ENCODE measurements around the gene FAM124A.

The FAM124A gene

GRCh38 chr13:51232328-51232727 lies 10.1 kb downstream of the FAM124A start:
- no peak for TF ChIP-seq CTCF (IDR thresholded peaks at IDR 0.05; ENCODE audit: low read depth, low read length, missing control alignments)
- H3K27me3 ChIP-seq (replicated peaks) = peaks cover 2% of the 10 kb centered on the region
- no peaks in the 10 kb centered on the region for H3K36me3 ChIP-seq (replicated peaks)
- in situ Hi-C loops (cut with HindIII; ENCODE audit: low pct_ligation_motif_present, low sequenced_read_pairs) = no loop called here
- no peak overlapping the region for H3K4me3 ChIP-seq (ENCODE audit: low read depth, low read length)
- no peak for DNase-seq
- no peak overlapping the region for H3K27ac ChIP-seq

GRCh38 chr13:51233117-51233826 lies 11.1 kb downstream of the FAM124A start:
- H3K4me3 ChIP-seq (ENCODE audit: low read depth, low read length) = no peak overlapping the region
- H3K27me3 ChIP-seq (replicated peaks) = peaks cover 2% of the 10 kb centered on the region
- no peak for DNase-seq
- no peaks in the 10 kb centered on the region for H3K36me3 ChIP-seq (replicated peaks)
- no peak for TF ChIP-seq CTCF (IDR thresholded peaks at IDR 0.05; ENCODE audit: low read depth, low read length, missing control alignments)
- in situ Hi-C loops (cut with HindIII; ENCODE audit: low pct_ligation_motif_present, low sequenced_read_pairs) = no loop called here
- no peak overlapping the region for H3K27ac ChIP-seq

- in situ Hi-C loops (cut with HindIII; ENCODE audit: low pct_ligation_motif_present, low sequenced_read_pairs) = no loop called here
- Histone ChIP-seq H3K27ac (no peak overlapping the region), H3K4me3 (ENCODE audit: low read depth, low read length) (no peak overlapping the region), H3K27me3 (replicated peaks) (no peaks in the 10 kb centered on the region), H3K36me3 (replicated peaks) (no peaks in the 10 kb centered on the region)
- no peak for DNase-seq
- no peak for TF ChIP-seq CTCF (IDR thresholded peaks at IDR 0.05; ENCODE audit: low read depth, low read length, missing control alignments)
These were observed 12.5 kb downstream of the FAM124A start for GRCh38 chr13:51234676-51235075.

- Histone ChIP-seq H3K4me3 (ENCODE audit: low read depth, low read length) (no peak overlapping the region), H3K36me3 (replicated peaks) (no peaks in the 10 kb centered on the region), H3K27me3 (replicated peaks) (no peaks in the 10 kb centered on the region), H3K27ac (no peak overlapping the region)
- DNase-seq = no peak
- no peak for TF ChIP-seq CTCF (IDR thresholded peaks at IDR 0.05; ENCODE audit: low read depth, low read length, missing control alignments)
- in situ Hi-C loops (cut with HindIII; ENCODE audit: low pct_ligation_motif_present, low sequenced_read_pairs) = no loop called here
These were observed 13.0 kb downstream of the FAM124A start for GRCh38 chr13:51235186-51235585.

GRCh38 chr13:51235756-51236490 lies 13.7 kb downstream of the FAM124A start:
- in situ Hi-C loops (cut with HindIII; ENCODE audit: low pct_ligation_motif_present, low sequenced_read_pairs) = no loop called here
- Histone ChIP-seq H3K27ac (no peak overlapping the region), H3K27me3 (replicated peaks) (no peaks in the 10 kb centered on the region), H3K36me3 (replicated peaks) (no peaks in the 10 kb centered on the region), H3K4me3 (ENCODE audit: low read depth, low read length) (no peak overlapping the region)
- DNase-seq = no peak
- TF ChIP-seq CTCF (IDR thresholded peaks at IDR 0.05; ENCODE audit: low read depth, low read length, missing control alignments) = no peak

All from brain microvascular endothelial cell (primary cell).